ENCODE measurements around the gene ERC2.

ERC2 gene

DNA sequence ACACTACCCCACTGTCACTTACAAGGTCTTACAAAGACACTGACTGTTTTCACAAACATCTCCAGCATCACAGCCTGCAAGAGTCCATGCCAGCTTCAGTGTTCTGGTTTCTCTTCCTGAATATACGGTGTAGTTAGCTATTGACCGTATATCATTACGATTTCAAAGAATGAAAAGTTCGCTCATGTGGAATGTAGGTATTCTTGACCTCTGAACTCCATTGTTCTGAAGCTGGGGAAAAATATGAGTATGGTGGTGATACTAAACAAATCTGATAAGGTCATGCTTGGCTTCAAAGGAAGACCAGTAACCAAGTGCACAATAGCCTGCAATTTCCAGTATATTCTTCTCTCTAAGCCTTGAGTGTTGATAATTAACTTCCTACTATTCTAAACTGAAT, 665.5 kb downstream of the ERC2 start:
- no peaks in the 10 kb centered on the region for H3K27me3 ChIP-seq (ENCODE audit: insufficient read depth, low read length, poor library complexity, severe bottlenecking)
- no peak overlapping the region for H3K9ac ChIP-seq (ENCODE audit: low read depth, low read length, poor library complexity, severe bottlenecking)
- H4K20me1 ChIP-seq (ENCODE audit: insufficient read depth, low read length, poor library complexity, severe bottlenecking) = no peaks in the 10 kb centered on the region
- no peak overlapping the region for H3K4me2 ChIP-seq (ENCODE audit: low read depth, low read length, poor library complexity, severe bottlenecking)
- H3K9me2 ChIP-seq (replicated peaks; ENCODE audit: low read depth, low read length) = no peaks in the 10 kb centered on the region
- peaks cover 5% of the 10 kb centered on the region for H3K4me1 ChIP-seq (ENCODE audit: insufficient read depth, low read length, poor library complexity, severe bottlenecking)
- TF ChIP-seq EZH2phosphoT487 (IDR thresholded peaks at IDR 0.05; ENCODE audit: borderline replicate concordance) = no peak
- TF ChIP-seq, protein P1, sequence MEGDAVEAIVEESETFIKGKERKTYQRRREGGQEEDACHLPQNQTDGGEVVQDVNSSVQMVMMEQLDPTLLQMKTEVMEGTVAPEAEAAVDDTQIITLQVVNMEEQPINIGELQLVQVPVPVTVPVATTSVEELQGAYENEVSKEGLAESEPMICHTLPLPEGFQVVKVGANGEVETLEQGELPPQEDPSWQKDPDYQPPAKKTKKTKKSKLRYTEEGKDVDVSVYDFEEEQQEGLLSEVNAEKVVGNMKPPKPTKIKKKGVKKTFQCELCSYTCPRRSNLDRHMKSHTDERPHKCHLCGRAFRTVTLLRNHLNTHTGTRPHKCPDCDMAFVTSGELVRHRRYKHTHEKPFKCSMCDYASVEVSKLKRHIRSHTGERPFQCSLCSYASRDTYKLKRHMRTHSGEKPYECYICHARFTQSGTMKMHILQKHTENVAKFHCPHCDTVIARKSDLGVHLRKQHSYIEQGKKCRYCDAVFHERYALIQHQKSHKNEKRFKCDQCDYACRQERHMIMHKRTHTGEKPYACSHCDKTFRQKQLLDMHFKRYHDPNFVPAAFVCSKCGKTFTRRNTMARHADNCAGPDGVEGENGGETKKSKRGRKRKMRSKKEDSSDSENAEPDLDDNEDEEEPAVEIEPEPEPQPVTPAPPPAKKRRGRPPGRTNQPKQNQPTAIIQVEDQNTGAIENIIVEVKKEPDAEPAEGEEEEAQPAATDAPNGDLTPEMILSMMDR (conservative IDR thresholded peaks at IDR 0.05; ENCODE audit: low read length) = no peak
- no peaks in the 10 kb centered on the region for H3K9me3 ChIP-seq (ENCODE audit: insufficient read depth, low read depth, low read length)
- no peak overlapping the region for H2AFZ ChIP-seq (ENCODE audit: low read length)
- H3K79me2 ChIP-seq (ENCODE audit: insufficient read depth, low read length) = no peaks in the 10 kb centered on the region
- no peak overlapping the region for H3K4me3 ChIP-seq (ENCODE audit: low read length, poor library complexity, severe bottlenecking)
- H3F3A ChIP-seq (ENCODE audit: low read depth) = no peaks in the 10 kb centered on the region
- no peaks in the 10 kb centered on the region for H3K36me3 ChIP-seq (ENCODE audit: insufficient read depth, low read length)

DNA sequence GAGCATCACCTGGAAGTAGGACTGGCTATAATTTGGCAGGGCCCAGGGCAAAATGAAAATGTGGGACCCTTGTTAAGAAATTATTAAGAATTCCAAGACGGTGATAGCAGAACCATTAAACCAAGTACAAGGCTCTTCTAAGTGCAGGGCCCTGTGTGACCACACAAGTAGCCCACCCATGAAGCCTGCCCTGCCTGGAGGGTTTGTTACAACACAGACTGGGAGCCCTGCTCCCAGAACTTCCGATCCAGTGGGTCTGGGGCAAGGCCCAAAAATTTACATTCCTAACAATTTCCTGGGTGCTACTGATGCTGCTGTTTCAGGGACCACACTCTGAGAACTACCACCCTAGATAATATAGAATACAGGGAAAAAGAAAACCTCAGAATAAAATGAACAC, 666.6 kb downstream of the ERC2 start:
- Histone ChIP-seq H3K4me2 (ENCODE audit: low read depth, low read length, poor library complexity, severe bottlenecking) (no peak overlapping the region), H4K20me1 (ENCODE audit: insufficient read depth, low read length, poor library complexity, severe bottlenecking) (no peaks in the 10 kb centered on the region), H2AFZ (ENCODE audit: low read length) (no peak overlapping the region), H3K9me3 (ENCODE audit: insufficient read depth, low read depth, low read length) (no peaks in the 10 kb centered on the region), H3F3A (ENCODE audit: low read depth) (no peaks in the 10 kb centered on the region), H3K9ac (ENCODE audit: low read depth, low read length, poor library complexity, severe bottlenecking) (no peak overlapping the region), H3K4me3 (ENCODE audit: low read length, poor library complexity, severe bottlenecking) (no peak overlapping the region), H3K9me2 (replicated peaks; ENCODE audit: low read depth, low read length) (no peaks in the 10 kb centered on the region), H3K79me2 (ENCODE audit: insufficient read depth, low read length) (no peaks in the 10 kb centered on the region), H3K4me1 (ENCODE audit: insufficient read depth, low read length, poor library complexity, severe bottlenecking) (peaks cover 5% of the 10 kb centered on the region), H3K36me3 (ENCODE audit: insufficient read depth, low read length) (no peaks in the 10 kb centered on the region), H3K27me3 (ENCODE audit: insufficient read depth, low read length, poor library complexity, severe bottlenecking) (no peaks in the 10 kb centered on the region)
- TF ChIP-seq EZH2phosphoT487 (IDR thresholded peaks at IDR 0.05; ENCODE audit: borderline replicate concordance) = no peak
- TF ChIP-seq, protein P1 (conservative IDR thresholded peaks at IDR 0.05; ENCODE audit: low read length) = no peak

DNA sequence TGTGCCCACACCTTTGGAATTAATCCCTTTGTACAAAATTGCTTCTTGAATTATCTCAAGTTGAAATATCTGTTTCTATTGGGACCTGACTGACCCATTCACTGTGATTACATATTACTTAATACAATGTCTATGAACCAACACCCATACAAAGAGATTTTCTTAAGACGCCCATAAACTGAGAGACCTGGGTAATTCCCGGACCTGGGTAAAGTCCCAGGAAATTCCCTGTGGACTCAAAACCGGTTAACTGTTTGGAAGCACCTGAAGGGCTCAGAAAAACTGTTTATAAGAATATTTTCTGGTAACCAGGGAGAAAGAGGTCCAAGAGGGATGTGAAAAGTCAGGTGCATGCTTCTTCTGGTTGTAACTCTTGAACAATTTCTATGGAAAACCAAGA, 667.2 kb downstream of the ERC2 start:
- H3K4me1 ChIP-seq (ENCODE audit: insufficient read depth, low read length, poor library complexity, severe bottlenecking) = peaks cover 5% of the 10 kb centered on the region
- no peaks in the 10 kb centered on the region for H3K36me3 ChIP-seq (ENCODE audit: insufficient read depth, low read length)
- H2AFZ ChIP-seq (ENCODE audit: low read length) = no peak overlapping the region
- no peak overlapping the region for H3K4me3 ChIP-seq (ENCODE audit: low read length, poor library complexity, severe bottlenecking)
- H3K79me2 ChIP-seq (ENCODE audit: insufficient read depth, low read length) = no peaks in the 10 kb centered on the region
- no peaks in the 10 kb centered on the region for H4K20me1 ChIP-seq (ENCODE audit: insufficient read depth, low read length, poor library complexity, severe bottlenecking)
- H3K9ac ChIP-seq (ENCODE audit: low read depth, low read length, poor library complexity, severe bottlenecking) = no peak overlapping the region
- no peaks in the 10 kb centered on the region for H3K27me3 ChIP-seq (ENCODE audit: insufficient read depth, low read length, poor library complexity, severe bottlenecking)
- H3K9me2 ChIP-seq (replicated peaks; ENCODE audit: low read depth, low read length) = no peaks in the 10 kb centered on the region
- no peaks in the 10 kb centered on the region for H3K9me3 ChIP-seq (ENCODE audit: insufficient read depth, low read depth, low read length)
- no peak overlapping the region for H3K4me2 ChIP-seq (ENCODE audit: low read depth, low read length, poor library complexity, severe bottlenecking)
- no peak for TF ChIP-seq EZH2phosphoT487 (IDR thresholded peaks at IDR 0.05; ENCODE audit: borderline replicate concordance)
- TF ChIP-seq, protein P1 (conservative IDR thresholded peaks at IDR 0.05; ENCODE audit: low read length) = no peak
- H3F3A ChIP-seq (ENCODE audit: low read depth) = no peaks in the 10 kb centered on the region
